Measurements from ENCODE around the gene RHOBTB3. TPM values are rescaled to one million over a fixed set of nuclear protein-coding genes. Genes with fewer than 3 reads are reported as not detected.
"Not testable (repeated sequence)": the region's sequence is repeated elsewhere in the genome, so short reads cannot be mapped to it uniquely, and the experiment has no call there.

Gene RHOBTB3
- total RNA-seq, 4 donors from 2014 or later, result 109 to 245 (median 183) TPM

- TF ChIP-seq CTCF (IDR thresholded peaks at IDR 0.05), result no peak
- ATAC-seq (ENCODE audit: low FRiP score), result no peak
Measured at GRCh38 chr5:95827892-95828246, 96.7 kb downstream of the RHOBTB3 start.

GRCh38 chr5:95830226-95830625 is 99.1 kb downstream of the RHOBTB3 start:
- TF ChIP-seq CTCF (IDR thresholded peaks at IDR 0.05), result no peak
- DNase-seq (ENCODE audit: low spot score) (no peak), ATAC-seq (ENCODE audit: low FRiP score) (no peak)

More at GRCh38 chr5:95827892-95828246, 96.7 kb downstream of the RHOBTB3 start:
- no peak for DNase-seq (ENCODE audit: low spot score)

GRCh38 chr5:95832664-95833063 is 101.5 kb downstream of the RHOBTB3 start:
- TF ChIP-seq CTCF (IDR thresholded peaks at IDR 0.05), result no peak
- ATAC-seq (ENCODE audit: low FRiP score) (no peak), DNase-seq (ENCODE audit: low spot score) (no peak)

- TF ChIP-seq CTCF (IDR thresholded peaks at IDR 0.05), result no peak
- no peak for DNase-seq (ENCODE audit: low spot score)
- no peak for ATAC-seq (ENCODE audit: low FRiP score)
Measured at GRCh38 chr5:95835682-95836385, 104.7 kb downstream of the RHOBTB3 start.

GRCh38 chr5:95836544-95836943 is 105.4 kb downstream of the RHOBTB3 start:
- TF ChIP-seq CTCF (IDR thresholded peaks at IDR 0.05), result no peak
- ATAC-seq (ENCODE audit: low FRiP score) (no peak), DNase-seq (ENCODE audit: low spot score) (no peak)

- DNase-seq (ENCODE audit: low spot score); ATAC-seq (ENCODE audit: low FRiP score): not testable (repeated sequence)
Measured at GRCh38 chr5:95836971-95837370, 105.8 kb downstream of the RHOBTB3 start.

GRCh38 chr5:95837492-95837891 is 106.4 kb downstream of the RHOBTB3 start:
- DNase-seq (ENCODE audit: low spot score) (no peak), ATAC-seq (ENCODE audit: low FRiP score) (no peak)
- no peak for TF ChIP-seq CTCF (IDR thresholded peaks at IDR 0.05)
